ENCODE results near the gene PRRT2. TPM values are rescaled to one million over a fixed set of nuclear protein-coding genes. Genes with fewer than 3 reads are reported as not detected.

The PRRT2 gene
- total and polyA plus RNA-seq, 10 of the 15 experiments (the other 5 are each of a cell fraction or from before 2014, with no cell fraction given) = 0.08 to 0.49 (median 0.12) TPM; not detected in 4

DNA sequence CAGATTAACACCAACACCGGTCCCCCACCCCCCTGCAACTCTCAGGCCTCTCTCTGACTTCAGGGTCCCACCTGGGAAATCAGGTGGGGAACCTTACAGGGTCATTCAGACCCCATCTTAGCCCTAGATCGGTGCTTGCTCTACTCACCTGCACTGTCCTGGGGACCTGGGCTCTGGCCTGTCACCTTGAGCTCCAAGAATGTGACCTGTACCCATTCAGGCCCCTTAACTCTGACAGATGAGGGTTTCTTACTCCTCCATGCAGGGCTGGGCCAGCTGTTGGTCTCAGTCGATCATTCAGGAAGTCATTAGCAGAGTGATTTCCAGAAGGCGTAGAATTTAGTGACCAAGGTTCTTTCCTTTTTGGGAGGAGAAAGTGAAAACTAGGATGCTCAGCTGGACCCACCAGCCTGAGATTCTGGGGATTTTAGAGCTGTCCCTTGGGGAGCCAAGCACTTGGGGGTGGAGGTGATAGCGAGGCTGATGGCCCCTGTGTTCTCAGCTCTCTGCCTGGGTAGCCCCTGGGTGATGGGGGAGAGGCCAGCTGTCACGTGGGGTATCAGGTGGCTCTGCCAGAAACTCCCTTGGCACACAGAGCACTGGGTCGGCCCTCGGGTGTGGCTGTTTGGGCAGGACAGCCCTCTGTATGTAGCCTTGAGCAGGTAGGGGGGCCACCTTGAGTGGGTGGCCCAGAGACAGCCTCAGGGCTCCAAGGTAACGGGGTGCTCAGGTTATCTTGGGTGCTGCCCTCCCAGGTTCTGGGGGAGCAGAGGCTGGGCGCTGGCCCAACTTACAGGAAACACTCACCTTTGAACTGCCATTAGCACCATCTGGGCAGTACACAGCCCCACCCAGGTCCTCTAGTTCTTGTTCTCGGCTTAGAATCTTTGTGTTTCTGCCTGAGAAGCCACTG lies 9.0 kb downstream of the PRRT2 start (continued):
- no peak for TF ChIP-seq ZNF384 (IDR thresholded peaks at IDR 0.05; ENCODE audit: borderline replicate concordance, low read depth, low read length)
- TF ChIP-seq SMC3 (IDR thresholded peaks at IDR 0.05; ENCODE audit: borderline replicate concordance, low read length) = 0 out of 2 replicates have a peak, but pooled peaks have one; percentile 9
- no peak for TF ChIP-seq MEF2A (IDR thresholded peaks at IDR 0.05; ENCODE audit: insufficient read depth, low read depth, low read length)
- no peak for TF ChIP-seq ZNF274 (IDR thresholded peaks at IDR 0.05; ENCODE audit: insufficient read depth, insufficient read length)
- 0 out of 2 replicates have a peak, but pooled peaks have one; percentile 27 for TF ChIP-seq GATAD2B (conservative IDR thresholded peaks at IDR 0.05; ENCODE audit: low read depth)
- TF ChIP-seq, protein P1, sequence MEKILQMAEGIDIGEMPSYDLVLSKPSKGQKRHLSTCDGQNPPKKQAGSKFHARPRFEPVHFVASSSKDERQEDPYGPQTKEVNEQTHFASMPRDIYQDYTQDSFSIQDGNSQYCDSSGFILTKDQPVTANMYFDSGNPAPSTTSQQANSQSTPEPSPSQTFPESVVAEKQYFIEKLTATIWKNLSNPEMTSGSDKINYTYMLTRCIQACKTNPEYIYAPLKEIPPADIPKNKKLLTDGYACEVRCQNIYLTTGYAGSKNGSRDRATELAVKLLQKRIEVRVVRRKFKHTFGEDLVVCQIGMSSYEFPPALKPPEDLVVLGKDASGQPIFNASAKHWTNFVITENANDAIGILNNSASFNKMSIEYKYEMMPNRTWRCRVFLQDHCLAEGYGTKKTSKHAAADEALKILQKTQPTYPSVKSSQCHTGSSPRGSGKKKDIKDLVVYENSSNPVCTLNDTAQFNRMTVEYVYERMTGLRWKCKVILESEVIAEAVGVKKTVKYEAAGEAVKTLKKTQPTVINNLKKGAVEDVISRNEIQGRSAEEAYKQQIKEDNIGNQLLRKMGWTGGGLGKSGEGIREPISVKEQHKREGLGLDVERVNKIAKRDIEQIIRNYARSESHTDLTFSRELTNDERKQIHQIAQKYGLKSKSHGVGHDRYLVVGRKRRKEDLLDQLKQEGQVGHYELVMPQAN (conservative IDR thresholded peaks at IDR 0.05) = no peak; the same call in 1 of the 2 replicates
- no peak for TF ChIP-seq ATF7 (IDR thresholded peaks at IDR 0.05; ENCODE audit: low read depth)
- TF ChIP-seq FOS (IDR thresholded peaks at IDR 0.05; ENCODE audit: borderline replicate concordance, extremely low read depth, insufficient read length) = peak; percentile 52
- no peak for TF ChIP-seq EP300 (IDR thresholded peaks at IDR 0.05; ENCODE audit: borderline replicate concordance in 1 of 2, control insufficient read depth in 1 of 2, low read depth in 2 of 2, low read length in 2 of 2)
- TF ChIP-seq, protein P2, sequence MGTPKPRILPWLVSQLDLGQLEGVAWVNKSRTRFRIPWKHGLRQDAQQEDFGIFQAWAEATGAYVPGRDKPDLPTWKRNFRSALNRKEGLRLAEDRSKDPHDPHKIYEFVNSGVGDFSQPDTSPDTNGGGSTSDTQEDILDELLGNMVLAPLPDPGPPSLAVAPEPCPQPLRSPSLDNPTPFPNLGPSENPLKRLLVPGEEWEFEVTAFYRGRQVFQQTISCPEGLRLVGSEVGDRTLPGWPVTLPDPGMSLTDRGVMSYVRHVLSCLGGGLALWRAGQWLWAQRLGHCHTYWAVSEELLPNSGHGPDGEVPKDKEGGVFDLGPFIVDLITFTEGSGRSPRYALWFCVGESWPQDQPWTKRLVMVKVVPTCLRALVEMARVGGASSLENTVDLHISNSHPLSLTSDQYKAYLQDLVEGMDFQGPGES (IDR thresholded peaks at IDR 0.05) = no peak

Data from GM12878 (cell line).